Gastrocnemius medialis (tissue), 4 donors: ENCODE results near the gene MED12L. TPM values are rescaled to one million over a fixed set of nuclear protein-coding genes. Genes with fewer than 3 reads are reported as not detected.
A peak's percentile ranks its signal among the peaks of the same experiment; 100 is the strongest.

ENCODE experiments used
- ATAC-seq, 2 donors: fragments of 150-250 bp; one replicate each; pipeline ENCODE4 v1.9.1; 2016
- DNase-seq, 2 donors: peaks; one replicate each; pipeline ENCODE4 v3.0.0-alpha.2; 2019
- H3K27ac ChIP-seq, 4 donors: fragments of 200-600 bp; sonication (generic); 1 replicate in 1 of 4; 2 replicates in 3 of 4; pipeline ENCODE4 v1.5.1; 2016 to 2018; ENCODE audit warnings: mild to moderate bottlenecking in 2 of 4, moderate library complexity in 1 of 4
- H3K27me3 ChIP-seq, 3 donors: fragments of 200-600 bp; sonication (generic) in 2 of 3; 1 replicate in 1 of 3; 2 replicates in 2 of 3; pipeline versions ENCODE4 v1.5.1 to v1.6.0; 2016 to 2019; ENCODE audit warnings: mild to moderate bottlenecking in 1 of 3, moderate library complexity in 1 of 3
- H3K36me3 ChIP-seq, 2 donors: fragments of 200-600 bp; sonication (generic) in 1 of 2; one replicate each; pipeline ENCODE4 v1.5.1; 2017 to 2018
- H3K4me1 ChIP-seq, 2 donors: fragments of 200-600 bp; sonication (generic) in 1 of 2; one replicate each; pipeline ENCODE4 v1.5.1; 2016 to 2017; ENCODE audit warnings: mild to moderate bottlenecking in 2 of 2
- H3K4me3 ChIP-seq, 4 donors: fragments of 200-600 bp; sonication (generic) in 3 of 4; 1 replicate in 1 of 4; 2 replicates in 3 of 4; pipeline ENCODE4 v1.5.1; 2016 to 2019; ENCODE audit warnings: mild to moderate bottlenecking in 2 of 4
- H3K9me3 ChIP-seq, 3 donors: fragments of 200-600 bp; sonication (generic) in 2 of 3; 1 replicate in 1 of 3; 2 replicates in 2 of 3; pipeline ENCODE4 v1.5.1; 2016 to 2019
- CTCF ChIP-seq, 5 experiments: fragments of 450-650 bp in 3 of 5; fragments of 200-600 bp in 2 of 5; sonication (generic) in 2 of 5; IDR thresholded peaks in 4 of 5; conservative IDR thresholded peaks in 1 of 5; 1 replicate in 4 of 5; 2 replicates in 1 of 5; pipeline ENCODE4 v1.5.1; 2016 to 2019; ENCODE audit warnings: antibody characterized with exemption in 5 of 5, mild to moderate bottlenecking in 3 of 5, moderate library complexity in 3 of 5
- POLR2A ChIP-seq, 2 donors: fragments of 450-650 bp; IDR thresholded peaks; one replicate each; pipeline ENCODE4 v1.6.1; 2017; ENCODE audit warnings: antibody characterized with exemption in 2 of 2, mild to moderate bottlenecking in 2 of 2, moderate library complexity in 2 of 2
- in situ Hi-C, 4 donors: fragments of 200-750 bp; cut with MboI; loops; one replicate each; pipeline versions ENCODE4 v1.15.0 to v1.8.0; 2017; ENCODE audit warnings: low sequenced_read_pairs in 4 of 4
- intact Hi-C: fragments of 100-400 bp; cut with DNase I; formaldehyde crosslinking; loops from one replicate; pipeline ENCODE4 v1.15.1; 2023; ENCODE audit warnings: low total_unique reads
- total RNA-seq, 4 donors: library from RNA; depleted of rRNA; stranded (reverse); fragments of >200 nt; gene quantifications; one replicate each; pipeline versions ENCODE4 v1.1.0 to v1.2.3, GENCODE V29; 2016

MED12L gene
- total RNA-seq, 4 donors from 2014 or later: 0.05 to 1.2 (median 0.10) TPM

GRCh38 chr3:151347432-151347831 is 262.0 kb downstream of the MED12L start:
- ATAC-seq (no peak), DNase-seq (peak in 1 of 2 donors; percentile 27)
- in situ Hi-C loops (no loop called here), intact Hi-C loops (no loop called here)
- Histone ChIP-seq H3K4me3 (no peak overlapping the region), H3K27me3 (no peaks in the 10 kb centered on the region), H3K4me1 (no peaks in the 10 kb centered on the region), H3K27ac (no peak overlapping the region), H3K9me3 (no peaks in the 10 kb centered on the region), H3K36me3 (no peaks in the 10 kb centered on the region)
- TF ChIP-seq CTCF (IDR thresholded peaks at IDR 0.05 in 4 of 5, conservative IDR thresholded peaks at IDR 0.05 in 1 of 5) (no peak), POLR2A (IDR thresholded peaks at IDR 0.05) (no peak)

GRCh38 chr3:151350656-151351055 is 265.2 kb downstream of the MED12L start:
- H3K9me3 ChIP-seq: no peaks in the 10 kb centered on the region
- H3K4me3 ChIP-seq: no peak overlapping the region
- TF ChIP-seq CTCF (IDR thresholded peaks at IDR 0.05 in 4 of 5, conservative IDR thresholded peaks at IDR 0.05 in 1 of 5): no peak
- TF ChIP-seq POLR2A (IDR thresholded peaks at IDR 0.05): no peak
- intact Hi-C loops: no loop called here
- in situ Hi-C loops: no loop called here
- no peak overlapping the region for H3K27ac ChIP-seq
- H3K27me3 ChIP-seq: no peaks in the 10 kb centered on the region
- ATAC-seq (no peak), DNase-seq (no peak)
- H3K4me1 ChIP-seq: no peaks in the 10 kb centered on the region
- no peaks in the 10 kb centered on the region for H3K36me3 ChIP-seq

- Histone ChIP-seq H3K36me3 (no peaks in the 10 kb centered on the region), H3K27ac (no peak overlapping the region), H3K9me3 (no peaks in the 10 kb centered on the region), H3K27me3 (no peaks in the 10 kb centered on the region), H3K4me1 (no peaks in the 10 kb centered on the region), H3K4me3 (no peak overlapping the region)
- intact Hi-C loops: no loop called here
- in situ Hi-C loops: no loop called here
- ATAC-seq: no peak
- no peak for TF ChIP-seq CTCF (IDR thresholded peaks at IDR 0.05 in 4 of 5, conservative IDR thresholded peaks at IDR 0.05 in 1 of 5)
- no peak for TF ChIP-seq POLR2A (IDR thresholded peaks at IDR 0.05)
- no peak for DNase-seq
Observed at GRCh38 chr3:151351219-151351618, 265.8 kb downstream of the MED12L start.

- intact Hi-C loops: no loop called here
Observed at GRCh38 chr3:151351648-151352047, 266.2 kb downstream of the MED12L start.

More at GRCh38 chr3:151351648-151352047, 266.2 kb downstream of the MED12L start:
- TF ChIP-seq POLR2A (IDR thresholded peaks at IDR 0.05) (no peak), CTCF (IDR thresholded peaks at IDR 0.05 in 4 of 5, conservative IDR thresholded peaks at IDR 0.05 in 1 of 5) (no peak)
- H3K4me1 ChIP-seq: no peaks in the 10 kb centered on the region
- ATAC-seq (no peak), DNase-seq (no peak)
- H3K9me3 ChIP-seq: no peaks in the 10 kb centered on the region
- in situ Hi-C loops: no loop called here
- no peak overlapping the region for H3K4me3 ChIP-seq
- no peak overlapping the region for H3K27ac ChIP-seq
- no peaks in the 10 kb centered on the region for H3K36me3 ChIP-seq
- no peaks in the 10 kb centered on the region for H3K27me3 ChIP-seq
